ENCODE measurements around the gene RAMACL. TPM values are rescaled to one million over a fixed set of nuclear protein-coding genes. Genes with fewer than 3 reads are reported as not detected.

The RAMACL gene
- total RNA-seq = 1.3 and 4.1 TPM in 2 replicates

DNA sequence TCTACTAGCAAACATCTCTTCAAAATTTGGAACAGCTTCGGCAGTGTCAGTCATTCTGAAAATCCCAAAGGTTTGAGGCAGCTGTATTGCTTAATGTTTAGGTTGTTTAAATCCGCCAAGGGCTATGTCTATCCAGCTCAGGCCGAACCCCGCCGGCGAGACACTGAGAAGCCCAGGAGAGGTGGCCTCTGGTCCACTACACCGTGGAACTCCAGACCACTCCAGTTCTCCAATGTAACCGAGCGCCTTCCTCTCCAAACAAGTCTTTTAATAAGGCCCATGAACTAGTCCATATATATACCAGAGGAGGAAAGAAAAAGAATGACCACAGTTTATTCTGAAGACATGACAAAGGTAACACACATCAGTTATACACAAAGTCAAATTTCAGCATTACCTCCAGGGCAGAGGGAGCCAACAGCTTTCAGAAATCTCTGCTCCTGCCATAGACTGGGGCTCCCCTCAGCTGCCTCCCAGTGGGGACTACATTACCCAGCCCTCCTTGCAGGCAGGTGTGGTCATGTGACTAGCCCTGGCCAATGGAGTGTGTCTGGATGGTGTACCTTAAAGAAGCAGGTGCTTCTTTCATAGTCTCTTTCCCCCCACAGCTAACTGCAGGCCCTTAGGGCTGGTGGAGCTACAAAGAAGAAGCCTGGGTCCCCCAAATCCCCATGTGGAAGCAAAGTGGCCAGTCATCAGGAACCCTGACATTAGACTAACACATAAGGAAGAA lies at the start of gene RAMACL:
RAMACL (minus strand) TSS at position 255 of the 733 bp plus-strand sequence; CDS start at position 54, 201 bp downstream.

DNA sequence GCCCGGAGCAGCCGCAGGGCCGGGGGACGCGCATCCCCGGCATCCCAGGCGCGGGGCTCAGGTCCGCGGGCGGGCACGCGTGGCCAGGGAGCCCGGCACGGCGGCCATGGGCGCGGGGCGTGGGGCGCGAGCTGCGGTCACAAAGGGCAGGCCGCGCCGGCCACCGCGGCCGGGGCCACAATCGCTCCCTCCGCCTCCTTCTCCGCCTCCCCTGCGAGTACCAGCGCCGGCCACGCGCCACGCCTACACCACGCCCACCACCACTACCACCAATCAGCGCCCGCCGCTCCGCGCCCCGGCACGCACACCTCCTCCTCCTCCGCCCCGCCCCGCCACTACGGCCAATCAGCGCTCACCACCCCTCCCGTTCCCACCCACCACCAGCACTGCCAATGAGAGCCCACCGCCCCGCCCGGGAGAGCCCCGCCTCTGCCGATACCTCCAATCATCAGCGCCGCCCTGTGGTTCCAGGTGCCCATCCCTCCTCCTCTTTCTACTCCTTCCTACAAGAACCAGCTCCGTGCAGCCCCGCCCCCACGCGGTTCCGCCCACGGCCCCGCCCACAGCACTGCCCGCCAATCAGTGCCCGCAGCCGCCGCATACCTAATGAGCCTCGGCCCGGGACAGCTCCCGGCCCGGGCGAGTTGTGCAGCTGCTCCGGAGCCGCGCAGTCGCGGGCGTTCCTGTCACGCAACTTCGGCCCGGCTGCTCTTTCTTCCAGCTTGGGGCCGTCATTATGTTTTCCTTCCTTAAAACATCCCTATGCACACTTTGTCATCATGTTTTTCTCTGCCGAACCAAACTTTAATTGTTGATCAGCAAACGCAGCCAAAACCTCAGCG lies 40.8 kb upstream of the RAMACL start, which contains the start of gene RPS6KA2:
RPS6KA2 (minus strand) TSS at position 219 of the 842 bp plus-strand sequence. CDS start 232 bp downstream, outside the sequence.

Other genes starting within 250 kb of the RAMACL start
- gene SFT2D1, start 244.1 kb downstream of the RAMACL start, total RNA-seq = 33.0 and 44.4 TPM in 2 replicates
- 19.3 and 24.6 TPM in 2 replicates for gene MPC1, start 203.7 kb downstream of the RAMACL start, total RNA-seq
- 61.8 and 109 TPM in 2 replicates for gene RPS6KA2, start 40.6 kb upstream of the RAMACL start, total RNA-seq

Measured in smooth muscle cell of bladder (primary cell).